HEK293 (cell line): ENCODE measurements around the gene ZC3H18.

ENCODE experiments used
- CTCF ChIA-PET: fragments of 350-600 bp; formaldehyde crosslinking; extraction: SDS; loops from one replicate; lab custom pipeline; 2021; ENCODE audit warnings: antibody characterized with exemption; lab: Yijun Ruan, JAX
- POLR2A ChIA-PET: fragments of 300-600 bp; formaldehyde crosslinking; extraction: SDS; loops from one replicate; lab custom pipeline; 2020; ENCODE audit warnings: antibody characterized with exemption, inconsistent platforms; lab: Yijun Ruan, JAX
- H3K27ac ChIP-seq: fragments of 200-500 bp; sonication (Bioruptor generic); 2 replicates; pipeline ENCODE4 v1.5.1; 2014; ENCODE audit warnings: low read depth, low read length, control low read depth, inconsistent platforms; ENCODE audit errors: extremely low read depth
- H3K36me3 ChIP-seq, 2 experiments: fragments of 200-500 bp in 1 of 2; sonication (Bioruptor generic) in 1 of 2; 1 replicate in 1 of 2; 2 replicates in 1 of 2; pipeline ENCODE4 v1.5.1; 2014 to 2017; ENCODE audit warnings: inconsistent platforms in 2 of 2, low read length in 2 of 2; ENCODE audit not compliant: control insufficient read depth in 2 of 2, insufficient read depth in 1 of 2
- H3K4me1 ChIP-seq: fragments of 200-500 bp; sonication (Bioruptor generic); 2 replicates; pipeline ENCODE4 v1.5.1; 2014; ENCODE audit warnings: mild to moderate bottlenecking, low read length, inconsistent platforms; ENCODE audit not compliant: control insufficient read depth, insufficient read depth
- H3K4me3 ChIP-seq: 2 replicates; pipeline ENCODE4 v1.5.1; 2011; ENCODE audit warnings: low read depth, mild to moderate bottlenecking, control low read depth, low read length, moderate library complexity
- H3K9me3 ChIP-seq: fragments of 200-500 bp; sonication (Bioruptor generic); 2 replicates; pipeline ENCODE4 v1.5.1; 2014; ENCODE audit warnings: low read depth, low read length, inconsistent platforms; ENCODE audit not compliant: control insufficient read depth, insufficient read depth
- ATF2 ChIP-seq: fragments of 450-650 bp; formaldehyde crosslinking; IDR thresholded peaks from 2 replicates; pipeline ENCODE4 v1.5.1; 2016; ENCODE audit warnings: missing biosample characterization, missing genetic modification characterization, low read depth
- GLI2 ChIP-seq: fragments of 450-650 bp; formaldehyde crosslinking; IDR thresholded peaks from 2 replicates; pipeline ENCODE4; 2017; ENCODE audit warnings: missing biosample characterization, missing genetic modification characterization, low read depth, borderline replicate concordance
- KLF10 ChIP-seq: fragments of 450-650 bp; IDR thresholded peaks from 2 replicates; pipeline ENCODE4 v1.5.1; 2018; ENCODE audit warnings: missing biosample characterization, mild to moderate bottlenecking, missing genetic modification characterization
- PRDM2 ChIP-seq: fragments of 450-650 bp; formaldehyde crosslinking; IDR thresholded peaks from 2 replicates; pipeline ENCODE4 v1.5.1; 2016; ENCODE audit warnings: missing biosample characterization, missing genetic modification characterization, borderline replicate concordance
- SALL2 ChIP-seq: fragments of 450-650 bp; formaldehyde crosslinking; IDR thresholded peaks from 2 replicates; pipeline ENCODE4 v1.5.0; 2017; ENCODE audit warnings: missing biosample characterization, mild to moderate bottlenecking, missing genetic modification characterization, borderline replicate concordance
- SP3 ChIP-seq: fragments of 450-650 bp; formaldehyde crosslinking; IDR thresholded peaks from 2 replicates; pipeline ENCODE4 v1.5.1; 2016; ENCODE audit warnings: missing biosample characterization, missing genetic modification characterization
- ZBTB7A ChIP-seq: fragments of 450-650 bp; formaldehyde crosslinking; IDR thresholded peaks from 2 replicates; pipeline ENCODE4 v1.5.1; 2016; ENCODE audit warnings: low read depth, missing biosample characterization, missing genetic modification characterization
- ZIC2 ChIP-seq: fragments of 450-650 bp; formaldehyde crosslinking; IDR thresholded peaks from 2 replicates; pipeline ENCODE4 v1.5.1; 2016; ENCODE audit warnings: missing biosample characterization, missing genetic modification characterization
- ZNF112 ChIP-seq: fragments of 450-650 bp; formaldehyde crosslinking; IDR thresholded peaks from 2 replicates; pipeline ENCODE4 v1.5.0; 2017; ENCODE audit warnings: missing biosample characterization, missing genetic modification characterization
- ZNF132 ChIP-seq: fragments of 450-650 bp; formaldehyde crosslinking; IDR thresholded peaks from 2 replicates; pipeline ENCODE4 v1.5.1; 2017; ENCODE audit warnings: missing biosample characterization, missing genetic modification characterization, borderline replicate concordance
- ZNF138 ChIP-seq: fragments of 450-650 bp; formaldehyde crosslinking; IDR thresholded peaks from 2 replicates; pipeline ENCODE4 v1.5.1; 2016; ENCODE audit warnings: missing biosample characterization, missing genetic modification characterization, borderline replicate concordance
- ZNF211 ChIP-seq: fragments of 450-650 bp; formaldehyde crosslinking; IDR thresholded peaks from 2 replicates; pipeline ENCODE4 v1.5.1; 2016; ENCODE audit warnings: low read depth, missing biosample characterization, missing genetic modification characterization
- ZNF214 ChIP-seq: fragments of 450-650 bp; formaldehyde crosslinking; IDR thresholded peaks from 2 replicates; pipeline ENCODE4 v1.5.1; 2017; ENCODE audit warnings: missing biosample characterization, mild to moderate bottlenecking, missing genetic modification characterization, borderline replicate concordance
- ZNF398 ChIP-seq: fragments of 450-650 bp; formaldehyde crosslinking; IDR thresholded peaks from 2 replicates; pipeline ENCODE4 v1.5.1; 2017; ENCODE audit warnings: missing biosample characterization, missing genetic modification characterization
- ZNF416 ChIP-seq: fragments of 450-650 bp; formaldehyde crosslinking; IDR thresholded peaks from 2 replicates; pipeline ENCODE4 v1.5.1; 2016; ENCODE audit warnings: missing biosample characterization, missing genetic modification characterization
- ZNF510 ChIP-seq: fragments of 450-650 bp; formaldehyde crosslinking; IDR thresholded peaks from 2 replicates; pipeline ENCODE4 v1.5.1; 2018; ENCODE audit warnings: mild to moderate bottlenecking, missing genetic modification characterization, missing biosample characterization; ENCODE audit not compliant: insufficient replicate concordance
- ZNF558 ChIP-seq: fragments of 450-650 bp; formaldehyde crosslinking; IDR thresholded peaks from 2 replicates; pipeline ENCODE4 v1.5.1; 2016; ENCODE audit warnings: missing biosample characterization, missing genetic modification characterization
- ZNF596 ChIP-seq: fragments of 450-650 bp; IDR thresholded peaks from 2 replicates; pipeline ENCODE4 v1.5.0; 2018; ENCODE audit warnings: missing biosample characterization, mild to moderate bottlenecking, missing genetic modification characterization, moderate library complexity
- ZNF645 ChIP-seq: fragments of 450-650 bp; formaldehyde crosslinking; IDR thresholded peaks from 2 replicates; pipeline ENCODE4; 2016; ENCODE audit warnings: missing biosample characterization, missing genetic modification characterization
- ZNF777 ChIP-seq: fragments of 450-650 bp; formaldehyde crosslinking; IDR thresholded peaks from 2 replicates; pipeline ENCODE4 v1.5.1; 2017; ENCODE audit warnings: missing biosample characterization, missing genetic modification characterization, borderline replicate concordance
- ZSCAN4 ChIP-seq: fragments of 450-650 bp; formaldehyde crosslinking; IDR thresholded peaks from 2 replicates; pipeline ENCODE4 v1.5.1; 2017; ENCODE audit warnings: missing biosample characterization, missing genetic modification characterization

Gene ZC3H18

GRCh38 chr16:88656291-88656980 lies 86.2 kb downstream of the ZC3H18 start (continued):
- TF ChIP-seq ZNF398 (tag by site-specific recombination) (no peak), ZNF214 (no peak), KLF10 (tag by site-specific recombination) (no peak), ZNF777 (no peak), ZNF510 (no peak), ZSCAN4 (tag by site-specific recombination) (no peak), ZNF132 (tag by site-specific recombination) (no peak), ATF2 (tag by site-specific recombination) (no peak), ZBTB7A (tag by site-specific recombination) (no peak)

GRCh38 chr16:88657371-88657770 lies 87.2 kb downstream of the ZC3H18 start:
- no peaks in the 10 kb centered on the region for H3K9me3 ChIP-seq
- POLR2A ChIA-PET, result no interaction called here
- CTCF ChIA-PET, result interaction anchor here (1.2 kb wide), 1 partner anchor 15 kb away, joined by 5 read pairs; no protein-coding TSS in a partner anchor
- H3K4me1 ChIP-seq, result no peaks in the 10 kb centered on the region
- no peak overlapping the region for H3K4me3 ChIP-seq
- peaks cover 0 to 15% of the 10 kb centered on the region in 2 experiments; a peak in 1 of 3 replicates for H3K36me3 ChIP-seq
- no peak overlapping the region for H3K27ac ChIP-seq
- TF ChIP-seq ZNF112 (tag by site-specific recombination) (no peak), SALL2 (tag by site-specific recombination) (no peak), ATF2 (tag by site-specific recombination) (no peak), ZNF211 (no peak), PRDM2 (tag by site-specific recombination) (no peak), ZNF138 (tag by site-specific recombination) (no peak), GLI2 (tag by site-specific recombination) (no peak), ZNF596 (tag by site-specific recombination) (no peak), ZNF558 (tag by site-specific recombination) (no peak), ZNF645 (no peak), ZIC2 (no peak), ZNF416 (tag by site-specific recombination) (no peak), SP3 (tag by site-specific recombination) (no peak)
